EL (cell line): Measurements from ENCODE around the gene TNS3.

Experiments
- DNase-seq: peaks from one replicate; pipeline ENCODE4 v3.0.0-alpha.2; 2016

TNS3 gene

DNA sequence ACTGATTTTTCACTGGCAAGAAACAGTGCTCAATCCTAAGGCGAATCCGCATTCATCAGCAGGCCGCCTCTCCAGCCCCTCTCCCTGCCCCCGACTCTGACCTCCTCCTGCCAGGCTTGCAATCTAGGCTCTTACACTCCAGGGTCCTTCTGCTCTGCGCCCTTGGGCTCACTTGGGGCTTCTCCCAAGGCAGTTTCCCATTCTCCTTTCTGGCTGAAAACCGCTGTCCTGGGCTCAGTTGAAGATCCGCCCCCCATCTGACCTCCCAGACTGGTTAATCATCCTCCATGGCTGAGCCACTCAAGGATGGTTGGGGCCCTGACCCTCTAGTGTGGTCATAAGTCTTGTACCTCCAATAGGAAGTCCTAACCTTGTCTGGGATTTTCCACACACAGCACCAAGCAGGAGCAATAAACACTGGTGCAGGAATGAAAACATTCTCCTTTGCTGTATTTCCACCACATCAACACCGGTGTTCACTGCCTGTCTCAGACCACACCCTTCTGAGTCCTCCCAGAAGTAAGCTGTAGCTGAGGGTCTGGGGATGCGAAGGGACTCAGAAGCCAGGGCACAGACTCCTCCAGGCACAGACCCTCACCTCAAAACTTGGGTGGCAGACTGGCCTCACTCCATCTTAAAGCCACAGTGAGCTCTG lies 42.4 kb downstream of the TNS3 start:
- DNase-seq, result peak; percentile 65

- no peak for DNase-seq
Observed at GRCh38 chr7:47538846-47539311, 43.0 kb downstream of the TNS3 start.

- DNase-seq, result no peak
Observed at GRCh38 chr7:47537716-47538675, 43.9 kb downstream of the TNS3 start.

DNA sequence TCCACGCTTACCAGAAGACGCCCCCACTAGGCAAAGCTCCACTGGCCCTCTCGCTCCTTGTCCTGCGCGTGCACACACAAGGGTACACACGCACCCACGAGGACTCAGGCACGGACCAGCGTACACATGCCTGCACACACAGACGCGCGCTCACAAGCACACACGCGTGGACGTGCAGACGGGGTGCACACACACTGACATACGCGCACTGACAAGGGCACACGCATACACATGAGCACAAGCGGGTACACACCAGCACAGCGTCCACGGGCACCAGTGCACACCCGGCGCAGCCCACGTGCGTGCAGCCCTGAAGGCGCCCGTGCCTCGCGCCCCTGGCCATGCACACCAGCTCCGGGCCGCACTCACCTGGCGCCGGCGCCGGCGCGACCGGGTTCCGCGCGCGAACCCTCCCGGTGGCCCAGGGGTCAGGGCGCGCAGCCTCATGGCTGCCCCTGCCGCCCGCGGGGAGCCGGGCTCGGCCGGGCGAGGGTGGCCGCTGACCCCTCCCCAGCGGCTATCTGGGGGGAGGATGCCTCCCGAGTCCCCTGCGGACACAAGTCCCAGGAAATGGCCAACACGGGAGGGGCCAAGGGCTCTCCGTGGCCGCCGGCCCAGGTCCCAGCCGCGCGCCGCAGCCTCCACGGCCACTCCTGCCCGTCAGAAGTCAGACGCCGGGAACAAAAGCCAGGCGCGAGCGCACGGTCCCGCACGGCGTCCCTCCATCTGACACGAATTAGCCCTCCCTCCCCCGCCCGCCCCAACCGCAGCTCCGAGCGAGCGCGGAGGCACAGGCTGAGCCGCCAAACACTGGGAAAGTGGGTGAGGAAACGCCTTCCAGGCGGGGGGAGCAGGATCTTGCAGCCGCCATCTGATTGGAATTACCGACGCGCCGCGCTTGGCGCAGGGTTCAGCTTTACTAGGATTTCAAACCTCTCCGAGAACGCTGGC lies 45.0 kb downstream of the TNS3 start:
- peak; percentile 75 for DNase-seq

DNA sequence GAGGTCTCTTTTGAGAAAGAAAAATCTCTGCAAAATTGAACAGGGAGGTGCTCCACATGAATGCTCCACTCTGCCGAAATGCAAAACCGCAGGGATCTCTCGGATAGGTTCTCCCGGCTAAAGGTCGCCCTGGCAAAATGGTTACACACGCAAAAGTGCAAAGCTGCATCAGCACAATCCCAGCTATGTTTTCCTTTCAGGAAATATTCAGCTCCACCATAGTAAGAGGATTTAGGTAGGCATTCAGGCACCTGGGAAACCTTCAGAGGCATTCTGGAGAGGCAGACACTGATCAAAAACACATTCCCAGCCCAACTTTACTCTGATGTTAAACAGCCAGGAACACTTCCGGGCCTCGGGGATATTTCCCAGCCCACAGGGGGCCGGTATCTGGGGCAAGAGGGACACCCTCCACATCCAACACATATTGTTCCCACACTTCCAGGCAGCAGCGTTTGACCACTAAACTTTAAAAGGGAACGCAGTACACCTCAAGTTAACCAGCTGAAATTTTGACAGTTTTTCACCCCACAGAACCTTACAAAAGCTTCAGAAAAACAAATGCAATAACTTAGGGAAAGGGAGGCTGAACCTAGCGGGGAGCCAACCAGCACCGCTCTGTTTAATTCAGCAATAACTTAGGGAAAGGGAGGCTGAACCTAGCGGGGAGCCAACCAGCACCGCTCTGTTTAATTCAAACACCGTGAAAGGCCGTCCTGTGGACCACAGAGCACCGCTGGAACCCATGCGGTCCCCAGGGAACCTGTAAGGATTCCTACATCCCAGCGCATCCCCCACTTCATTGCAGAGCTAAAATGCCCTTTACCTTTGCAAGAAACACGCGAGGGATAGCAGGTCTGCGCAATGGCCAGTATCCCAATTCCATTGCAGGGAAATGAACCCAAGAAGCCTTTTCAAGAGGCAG lies 45.9 kb downstream of the TNS3 start:
- DNase-seq, result no peak

DNA sequence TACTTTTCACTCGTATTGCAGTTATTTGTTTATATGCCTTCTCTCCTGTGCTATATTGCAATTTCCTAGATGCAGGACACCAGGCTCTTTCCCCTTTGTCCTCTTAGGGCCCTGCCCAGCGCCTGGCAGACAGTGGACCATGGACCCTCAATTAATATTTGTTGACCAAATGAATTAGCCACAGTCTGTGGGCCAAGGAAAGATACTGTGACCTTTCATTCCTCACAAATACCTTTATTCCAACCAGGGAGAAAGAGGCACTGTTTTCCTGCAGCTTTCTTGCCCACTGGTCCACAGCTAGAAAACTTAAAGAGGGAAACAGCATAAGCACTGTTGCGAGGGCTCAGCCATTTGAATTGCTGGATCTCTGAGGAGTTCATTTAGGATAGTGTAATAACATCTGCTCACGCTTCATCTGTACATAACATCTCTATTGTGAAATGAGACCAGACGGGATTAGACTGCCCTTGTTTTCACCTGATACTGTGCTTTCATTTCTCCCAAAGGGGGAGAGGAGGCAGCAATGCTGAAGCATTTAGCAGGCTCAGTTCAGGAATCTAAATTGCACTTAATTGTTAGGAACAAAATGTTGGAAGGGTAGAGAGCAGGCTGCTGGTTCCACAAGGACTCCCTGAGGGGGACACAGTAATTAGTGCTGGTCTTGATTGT lies 46.7 kb downstream of the TNS3 start:
- DNase-seq, result no peak

GRCh38 chr7:47534322-47535034 lies 47.4 kb downstream of the TNS3 start:
- no peak for DNase-seq

DNA sequence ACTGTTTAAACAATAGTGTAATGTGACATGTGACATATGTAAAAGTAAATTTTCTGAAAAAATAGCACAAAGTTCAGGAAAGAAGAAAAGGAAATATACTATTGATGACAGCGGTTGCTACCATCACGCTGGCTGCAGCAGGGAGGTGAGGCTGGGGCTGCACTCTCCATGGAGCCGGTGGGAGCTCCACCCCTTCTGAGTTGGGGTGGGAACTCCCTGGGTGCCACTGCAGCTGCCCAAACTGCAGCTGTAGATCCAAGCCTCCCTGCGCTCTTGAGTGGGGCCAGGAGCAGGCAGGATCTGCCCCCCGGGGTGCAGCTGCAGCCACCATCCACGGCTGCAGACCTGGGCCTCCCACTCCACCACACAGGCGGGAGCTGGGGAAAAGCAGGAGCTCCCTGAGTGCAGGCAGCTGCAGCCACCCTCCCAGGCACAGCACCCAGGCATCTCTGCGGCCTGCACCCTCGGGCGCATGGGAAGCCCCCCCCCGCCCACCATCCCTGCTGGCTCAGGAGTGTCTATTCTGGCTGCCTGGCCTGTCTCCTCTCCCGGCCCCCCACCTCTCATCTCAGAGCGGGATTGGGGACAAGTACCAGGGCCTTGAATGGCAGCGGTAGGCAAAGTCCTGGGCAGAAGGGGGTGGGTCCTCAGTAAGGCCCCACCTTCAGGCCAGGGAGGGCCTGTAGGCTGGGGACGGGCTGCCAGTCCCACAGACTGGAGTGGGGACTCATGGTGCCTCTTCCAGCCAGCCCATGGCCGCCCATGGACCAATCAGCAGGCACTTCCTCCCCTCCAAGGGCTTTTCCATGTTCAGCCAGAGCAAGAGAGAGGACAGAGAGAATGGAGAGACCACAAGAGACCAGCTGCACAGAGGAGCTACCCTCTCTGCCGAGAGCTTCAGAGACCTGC lies 50.1 kb downstream of the TNS3 start:
- no peak for DNase-seq

GRCh38 chr7:47529826-47530555 lies 51.9 kb downstream of the TNS3 start:
- no peak for DNase-seq

GRCh38 chr7:47529405-47529804 lies 52.5 kb downstream of the TNS3 start:
- no peak for DNase-seq

GRCh38 chr7:47528471-47528870 lies 53.4 kb downstream of the TNS3 start:
- no peak for DNase-seq

DNA sequence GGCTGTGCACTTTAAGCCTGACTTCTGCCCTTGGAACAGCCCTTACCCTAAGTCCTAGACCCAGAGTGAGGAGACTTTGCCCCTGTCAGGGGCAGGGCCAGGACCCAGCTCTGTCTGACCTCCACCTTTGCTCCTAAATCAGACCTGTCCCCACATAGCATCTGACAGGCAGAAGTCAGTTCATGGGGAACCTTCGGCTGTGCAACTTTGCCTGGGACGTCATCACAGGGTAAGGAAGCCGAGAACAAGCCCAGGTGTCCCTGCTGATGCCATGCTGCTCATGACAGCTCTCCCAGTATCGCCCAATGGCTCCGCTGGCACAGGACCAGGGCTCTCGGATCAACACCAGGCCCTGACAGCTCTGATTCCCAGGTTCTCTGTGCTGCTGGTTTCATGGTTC lies 55.4 kb downstream of the TNS3 start:
- DNase-seq, result no peak

GRCh38 chr7:47525066-47525623 lies 56.8 kb downstream of the TNS3 start:
- no peak for DNase-seq

GRCh38 chr7:47523401-47523800 lies 58.5 kb downstream of the TNS3 start:
- no peak for DNase-seq

- no peak for DNase-seq
Observed at GRCh38 chr7:47521816-47522561, 59.9 kb downstream of the TNS3 start.

- no peak for DNase-seq
Observed at GRCh38 chr7:47521011-47521795, 60.7 kb downstream of the TNS3 start.

DNA sequence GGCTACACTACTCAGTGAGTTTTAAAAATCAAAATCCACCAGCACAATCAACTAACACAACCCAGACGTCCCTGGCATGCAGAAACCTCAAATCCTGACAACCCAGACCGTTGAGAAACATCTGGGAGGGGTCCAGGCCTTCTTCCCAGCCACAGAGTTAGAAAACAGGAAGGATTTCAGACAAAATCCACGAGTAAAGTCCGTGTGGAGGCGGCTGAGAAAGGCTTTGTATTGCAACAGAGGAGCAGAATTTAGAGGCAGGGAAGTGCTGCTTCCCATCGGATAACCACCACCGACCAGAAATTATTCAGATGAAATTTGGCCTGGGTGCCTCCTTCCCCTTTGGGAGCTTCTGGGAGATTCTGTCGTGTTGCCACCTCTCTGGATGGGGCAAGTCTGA lies 61.5 kb downstream of the TNS3 start:
- no peak for DNase-seq
